GM21390 (cell line): ENCODE results near the gene MRPS15.
A peak's percentile ranks its signal among the peaks of the same experiment; 100 is the strongest.
"Not testable (repeated sequence)": the region's sequence is repeated elsewhere in the genome, so short reads cannot be mapped to it uniquely, and the experiment has no call there.

Experiments used
- ATAC-seq: cut with Tn5 transposase; IDR thresholded peaks from one replicate; pipeline ENCODE4 v1.9.1; 2021; ENCODE audit not compliant: unreplicated experiment

MRPS15 gene

DNA sequence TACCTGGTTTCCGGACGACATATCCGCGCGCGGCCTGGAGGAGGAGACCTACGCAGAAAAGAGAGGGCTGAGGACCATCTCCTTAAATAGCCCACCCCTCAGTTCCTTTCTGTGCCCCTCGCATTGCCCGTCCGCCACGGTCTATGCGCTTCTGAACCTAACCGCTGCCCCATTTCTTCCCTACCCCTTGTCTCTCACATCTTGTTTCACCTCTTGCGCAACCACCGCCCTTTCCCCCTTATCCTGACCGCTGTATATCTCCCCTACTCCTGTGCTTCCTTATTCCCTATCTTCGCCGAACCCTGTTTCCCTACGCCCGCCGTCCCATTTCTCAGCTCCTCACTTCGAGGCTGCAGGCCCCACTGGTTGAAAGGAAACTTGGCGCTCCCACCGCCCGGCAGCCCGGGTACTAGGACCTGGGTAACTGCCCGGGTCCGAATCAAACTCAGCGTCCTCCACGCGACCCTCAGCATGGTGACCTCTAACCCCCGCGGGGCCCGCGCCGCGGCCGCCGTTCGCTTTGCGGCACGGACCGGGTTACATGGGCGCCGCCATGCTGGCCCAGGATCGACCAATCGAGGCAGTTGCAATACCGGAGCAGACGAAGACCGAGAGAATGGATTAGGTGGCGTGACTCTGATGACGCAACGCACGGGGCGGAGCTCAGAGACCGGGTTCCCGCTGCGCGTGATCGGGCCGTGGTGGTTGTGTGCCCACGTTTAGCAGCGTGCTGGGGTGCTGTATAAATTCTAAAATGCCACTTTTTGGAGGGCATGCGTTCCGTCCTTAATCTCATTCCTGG lies at the start of gene MRPS15:
MRPS15 (minus strand) TSS at position 582 of the 802 bp plus-strand sequence; CDS start at position 473, 109 bp downstream.
- peak; percentile 89 for ATAC-seq

DNA sequence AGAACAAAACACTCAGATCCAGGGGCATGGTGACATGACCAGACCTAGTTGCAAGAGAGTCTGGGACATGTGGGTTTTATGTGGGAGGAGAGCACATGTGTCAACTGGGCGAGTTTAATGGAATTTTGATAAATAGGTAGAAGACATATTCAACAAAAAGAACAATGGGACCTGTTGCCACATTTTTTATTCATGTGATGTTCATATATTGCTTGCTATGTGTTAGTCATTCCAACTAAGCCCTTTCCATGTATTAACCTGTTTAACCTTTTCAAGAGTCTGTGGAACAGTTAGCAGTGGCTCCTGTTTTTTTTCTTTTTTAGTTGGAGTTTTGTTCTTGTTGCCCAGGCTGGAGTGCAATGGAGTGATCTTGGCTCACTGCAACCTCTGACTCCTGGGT lies 48.7 kb upstream of the MRPS15 start:
- ATAC-seq = no peak

DNA sequence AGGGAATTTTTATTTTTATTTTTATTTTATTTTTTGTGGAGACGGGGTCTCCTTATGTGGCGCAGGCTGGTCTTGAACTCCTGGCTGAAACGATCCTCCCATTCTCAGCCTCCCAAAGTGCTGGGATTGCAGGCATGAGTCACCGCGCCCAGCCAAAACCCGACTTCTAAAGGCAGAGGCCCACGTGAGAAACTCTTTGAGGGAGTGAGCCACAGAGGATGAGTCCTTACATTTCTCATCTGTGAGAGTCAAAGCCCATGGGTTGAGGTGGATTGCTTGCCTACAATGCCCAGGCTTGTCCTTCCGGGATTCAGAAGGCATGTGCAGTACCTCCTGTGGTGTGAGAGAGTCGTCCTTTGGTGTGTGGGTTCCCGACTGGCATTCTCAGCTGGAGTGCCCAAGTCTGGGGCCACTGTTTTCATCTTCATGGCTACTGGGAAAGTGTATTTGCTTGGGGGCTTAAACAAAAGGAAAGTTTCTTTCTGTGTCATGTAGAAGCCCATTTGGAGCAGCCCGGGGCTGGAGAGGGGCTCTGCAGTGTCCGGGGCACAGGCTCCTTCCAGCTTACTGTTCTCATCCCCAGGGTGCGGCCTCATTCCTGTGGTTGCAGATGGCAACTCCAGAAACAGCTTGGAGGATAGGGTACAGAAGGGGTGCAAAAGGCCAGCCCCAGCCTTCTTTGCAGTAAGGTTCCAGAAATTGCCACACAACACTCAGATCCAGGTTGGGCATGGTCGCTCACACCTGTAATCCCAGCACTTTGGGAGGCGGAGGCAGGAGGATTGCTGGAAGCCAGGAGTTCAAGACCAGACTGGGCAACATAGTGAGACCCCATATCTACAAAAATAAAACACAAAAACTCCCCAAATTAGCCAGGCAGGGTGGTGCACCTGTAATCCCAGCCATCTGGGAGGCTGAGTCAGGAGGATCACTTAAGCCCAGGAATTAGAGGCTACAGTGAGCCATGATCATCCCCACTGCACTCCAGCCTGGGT lies 47.9 kb upstream of the MRPS15 start:
- ATAC-seq = no peak

DNA sequence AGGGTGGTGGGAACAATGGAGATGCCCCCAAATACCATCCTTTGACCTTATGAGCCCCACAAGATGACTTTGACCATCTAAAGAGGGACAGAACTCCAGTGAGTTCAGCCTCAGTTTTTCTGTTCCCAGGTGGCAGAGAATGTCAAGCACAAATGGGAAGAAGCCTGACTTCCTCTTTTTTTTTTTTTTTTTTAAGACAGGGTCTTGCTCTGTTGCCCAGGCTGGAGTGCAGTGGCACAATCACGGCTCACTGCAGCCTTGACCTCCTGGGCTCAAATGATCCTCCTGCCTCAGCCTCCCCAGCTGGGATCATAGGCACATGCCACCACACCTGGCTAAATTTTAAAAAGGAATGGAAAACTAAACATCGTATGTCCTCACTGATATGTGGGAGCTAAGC lies 47.0 kb upstream of the MRPS15 start:
- not testable (repeated sequence) for ATAC-seq

DNA sequence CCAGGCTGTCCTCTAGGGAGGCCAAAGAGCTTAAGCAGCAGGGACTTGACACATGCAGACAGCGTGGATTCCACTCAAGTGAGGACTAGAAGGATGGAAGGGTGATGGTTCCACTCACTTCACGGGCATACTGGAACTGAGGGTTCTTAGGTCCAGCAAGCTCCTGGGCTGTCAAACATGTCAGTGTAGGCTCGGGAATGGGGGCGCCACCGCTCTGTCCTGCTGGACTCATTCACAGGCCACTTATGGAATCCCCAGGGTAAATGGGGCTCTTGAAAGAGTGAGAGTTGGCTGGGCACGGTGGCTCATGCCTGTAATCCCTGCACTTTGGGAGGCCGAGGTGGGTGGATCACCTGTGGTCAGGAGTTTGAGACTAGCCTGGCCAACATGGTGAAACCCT lies 46.2 kb upstream of the MRPS15 start:
- ATAC-seq = no peak

DNA sequence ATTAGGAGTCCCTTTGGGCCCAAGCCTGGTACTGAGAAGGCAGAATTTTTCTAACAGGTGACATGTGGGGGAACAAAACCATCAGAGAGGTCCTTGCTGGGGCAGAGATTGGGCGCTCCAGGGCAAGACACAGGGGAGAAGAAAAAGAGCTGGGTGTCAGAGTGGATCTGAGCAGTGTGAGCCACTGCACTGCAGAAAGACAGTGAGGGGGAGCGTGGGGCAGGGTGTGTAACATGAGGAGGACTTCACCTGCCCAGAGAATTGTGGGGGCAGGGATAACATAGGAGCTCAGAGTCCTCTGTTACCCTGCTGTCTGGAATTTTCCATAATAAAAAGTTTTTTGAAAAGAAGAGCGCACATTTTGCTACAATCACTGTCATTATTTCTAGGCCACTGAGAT lies 44.1 kb upstream of the MRPS15 start:
- ATAC-seq = no peak

DNA sequence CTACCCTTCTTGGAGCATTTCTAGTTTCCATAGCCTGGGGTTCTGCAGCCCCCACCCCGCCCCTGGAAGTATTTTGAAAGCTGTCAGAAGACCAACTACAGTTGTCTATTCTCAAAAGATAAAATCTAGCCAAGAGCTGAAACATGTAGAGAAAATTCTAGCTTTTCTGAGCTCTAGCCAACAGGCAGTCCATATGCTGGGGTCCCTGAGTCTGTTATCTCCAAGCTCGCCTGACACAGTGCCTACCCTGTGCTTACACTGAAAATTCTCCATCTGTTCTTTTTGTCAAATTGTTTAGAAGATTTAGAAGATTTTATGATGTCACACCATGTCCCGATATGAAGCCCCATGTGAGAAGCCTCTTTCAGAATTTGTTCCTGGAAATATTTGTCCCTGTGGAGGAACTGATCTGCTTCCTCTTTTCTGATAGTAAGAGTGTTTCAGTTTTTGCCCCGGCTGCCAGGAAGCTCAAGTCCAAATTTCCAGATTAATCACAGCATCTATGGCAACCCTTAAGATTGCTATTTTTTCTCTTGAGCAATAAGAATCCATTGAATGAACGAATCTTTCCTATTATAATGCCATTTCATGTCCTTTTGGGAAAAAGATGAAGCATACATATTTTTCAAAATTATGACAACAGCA lies 42.2 kb upstream of the MRPS15 start:
- no peak for ATAC-seq

DNA sequence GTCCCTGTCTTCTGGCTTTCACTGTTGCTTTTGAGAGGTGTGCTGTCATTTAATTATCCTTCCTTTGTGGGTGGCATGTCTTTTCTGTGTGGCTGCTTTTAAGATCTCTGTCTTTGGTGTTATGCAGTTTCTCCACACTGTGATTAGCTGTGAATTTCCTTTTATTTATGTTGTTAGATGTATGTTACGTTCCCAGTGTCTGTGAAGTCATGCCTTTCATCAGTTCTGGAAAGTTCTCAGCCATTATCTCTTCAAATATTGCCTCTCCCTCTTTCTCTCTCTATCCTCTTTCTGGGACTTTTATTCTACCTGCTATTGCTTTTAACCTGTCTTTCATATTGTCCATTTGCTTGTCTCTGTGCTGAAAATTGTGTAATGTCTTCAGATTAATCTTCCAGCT lies 39.5 kb upstream of the MRPS15 start:
- no peak for ATAC-seq

DNA sequence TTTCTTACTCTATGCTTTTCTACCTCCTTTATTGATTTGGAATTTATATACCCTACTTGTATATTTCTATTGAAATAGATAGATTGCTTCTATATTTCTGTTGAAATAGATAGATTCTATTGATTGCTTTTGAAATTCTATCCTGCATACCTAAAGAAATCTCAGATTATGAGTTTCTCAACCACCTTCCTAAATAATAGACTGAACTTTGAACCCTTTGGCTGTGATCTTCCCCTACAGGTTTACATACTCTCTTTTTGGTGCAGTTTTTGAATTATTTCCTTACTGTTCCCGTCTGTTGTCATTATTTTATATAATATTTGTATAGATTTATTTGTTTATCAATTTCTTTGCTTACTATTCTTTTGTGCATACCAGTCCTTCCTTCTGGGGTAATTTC lies 39.0 kb upstream of the MRPS15 start:
- ATAC-seq = no peak

DNA sequence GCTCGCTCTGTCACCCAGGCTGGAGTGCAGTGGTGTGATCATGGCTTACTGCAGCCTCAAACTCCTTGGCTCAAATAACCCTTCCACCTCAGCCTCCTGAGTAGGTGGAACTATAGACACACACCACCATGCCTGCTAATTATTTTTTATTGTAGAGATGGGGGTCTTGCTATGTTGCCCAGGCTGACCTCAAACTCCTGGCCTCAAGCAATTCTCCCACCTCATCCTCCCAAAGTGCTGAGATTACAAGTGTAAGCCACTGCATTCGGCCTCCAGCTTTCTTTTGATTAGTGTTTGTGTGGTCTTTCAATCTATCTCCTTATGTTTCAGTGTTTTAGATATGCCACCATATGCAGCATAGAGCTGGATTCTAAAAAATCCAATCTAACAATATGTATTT lies 38.4 kb upstream of the MRPS15 start:
- no peak for ATAC-seq

DNA sequence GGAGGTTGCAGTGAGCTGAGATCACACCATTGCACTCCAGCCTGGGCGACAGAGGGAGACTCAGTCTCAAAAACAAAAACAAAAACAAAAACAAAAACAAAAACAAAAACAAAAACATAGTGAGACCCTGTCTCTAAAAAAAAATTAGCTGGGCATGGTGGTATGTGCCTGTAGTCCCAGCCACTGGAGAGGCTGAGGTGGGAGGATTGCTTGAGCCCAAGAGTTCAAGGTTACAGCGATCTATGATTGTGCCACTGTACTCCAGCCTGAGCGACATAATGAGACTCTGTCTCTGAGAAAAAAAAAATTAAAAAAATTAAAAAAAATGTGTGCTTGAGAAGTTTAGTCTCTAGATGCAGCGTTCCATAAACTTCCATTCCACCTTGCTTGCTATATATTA lies 37.7 kb upstream of the MRPS15 start:
- not testable (repeated sequence) for ATAC-seq

DNA sequence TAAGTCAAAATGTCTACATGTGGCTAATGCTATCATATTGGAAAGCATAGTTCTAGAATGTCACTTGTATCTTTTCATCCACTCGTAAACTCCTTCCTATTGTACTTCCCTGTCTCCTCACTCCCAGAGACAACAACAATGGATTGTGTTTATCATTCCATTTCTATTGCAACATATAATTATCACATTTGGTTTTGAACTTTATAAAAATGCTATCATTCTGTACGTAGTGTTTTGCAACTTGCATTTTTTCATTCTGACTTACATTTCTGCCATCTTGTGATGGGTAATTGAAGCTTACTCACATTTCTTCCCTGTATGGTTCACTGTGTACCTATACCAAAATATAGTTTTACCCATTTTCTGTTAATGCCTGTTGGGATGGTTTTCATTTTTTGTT lies 33.0 kb upstream of the MRPS15 start:
- no peak for ATAC-seq

DNA sequence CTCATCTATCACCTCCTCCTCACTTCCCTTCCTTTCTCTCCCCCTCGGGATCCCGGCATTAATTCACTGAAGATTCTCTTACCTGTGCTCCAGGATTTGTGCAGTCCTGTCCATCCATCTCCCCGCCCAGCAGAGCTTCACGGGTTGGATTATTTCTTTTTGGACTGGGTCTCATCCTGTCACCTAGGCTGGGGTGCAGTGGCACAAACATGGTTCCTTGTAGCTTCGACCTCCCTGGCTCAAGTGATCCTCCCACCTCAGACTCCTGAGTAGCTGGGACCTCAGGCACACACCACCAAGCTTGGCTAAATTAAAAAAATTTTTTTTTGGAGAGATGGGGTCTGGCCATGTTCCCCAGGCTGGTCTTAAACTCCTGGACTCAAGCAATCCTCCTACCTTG lies 30.8 kb upstream of the MRPS15 start:
- no peak for ATAC-seq

DNA sequence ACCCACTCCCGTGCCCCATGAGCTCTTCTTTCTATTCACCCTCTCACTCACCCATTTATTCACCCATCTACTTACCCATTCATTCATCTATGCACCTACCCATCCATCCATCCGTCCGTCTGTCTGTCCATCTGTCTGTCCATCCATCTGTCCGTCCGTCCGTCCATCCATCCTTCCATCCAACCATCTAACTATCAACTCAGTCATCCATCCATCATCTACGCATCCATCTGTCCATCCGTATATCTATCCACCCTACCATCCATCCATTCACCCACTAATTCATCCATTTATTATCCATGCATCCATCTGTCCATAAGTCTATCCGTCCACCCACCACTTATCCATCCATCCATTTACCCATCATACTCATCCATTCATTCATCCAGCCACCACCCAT lies 29.3 kb upstream of the MRPS15 start:
- no peak for ATAC-seq

DNA sequence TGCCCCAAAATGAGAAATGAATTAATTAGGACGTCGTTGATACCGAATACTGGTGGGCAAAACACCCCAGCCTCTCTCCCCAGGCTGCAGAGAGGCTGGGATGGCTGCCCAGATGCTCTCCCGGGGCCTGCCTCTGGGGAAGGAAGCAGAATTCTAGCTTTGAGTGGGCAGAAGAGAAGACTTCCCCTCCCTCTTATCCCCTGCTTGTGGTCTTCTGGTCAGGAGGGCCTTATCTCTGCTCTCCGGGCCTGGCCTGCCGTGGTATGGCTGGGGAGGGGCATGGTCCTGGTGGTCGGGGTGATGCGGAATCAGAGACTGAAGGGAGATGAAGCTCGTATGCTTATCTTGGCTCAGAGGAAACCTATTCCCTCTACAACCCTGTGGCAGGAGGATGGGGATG lies 28.3 kb upstream of the MRPS15 start:
- no peak for ATAC-seq

DNA sequence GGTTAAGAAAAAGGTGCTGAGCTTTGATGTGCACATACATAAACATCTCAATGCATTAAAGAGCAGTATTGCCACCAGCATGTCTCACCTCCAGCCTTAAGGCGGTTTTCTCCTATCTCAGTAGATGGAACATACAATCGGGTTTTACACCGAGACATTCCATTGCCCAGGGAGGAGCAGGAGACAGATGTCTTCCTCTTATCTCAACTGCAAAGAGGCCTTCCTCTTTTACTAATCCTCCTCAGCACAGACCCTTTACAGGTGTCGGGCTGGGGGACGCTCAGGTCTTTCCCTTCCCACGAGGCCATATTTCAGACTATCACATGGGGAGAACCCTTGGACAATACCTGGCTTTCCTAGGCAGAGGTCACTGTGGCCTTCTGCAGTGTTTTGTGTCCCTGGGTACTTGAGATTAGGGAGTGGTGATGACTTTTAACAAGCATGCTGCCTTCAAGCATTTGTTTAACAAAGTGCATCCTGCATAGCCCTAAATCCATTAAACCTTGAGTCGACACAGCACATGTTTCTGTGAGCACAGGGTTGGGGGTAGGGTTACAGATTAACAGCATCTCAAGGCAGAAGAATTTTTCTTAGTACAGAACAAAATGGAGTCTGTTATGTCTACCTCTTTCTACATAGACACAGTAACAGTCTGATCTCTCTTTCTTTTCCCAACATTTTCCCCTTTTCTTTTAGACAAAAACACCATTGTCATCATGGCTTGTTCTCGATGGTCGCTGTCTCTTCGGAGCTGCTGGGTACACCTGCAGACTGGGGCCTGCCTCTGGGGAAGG lies 25.3 kb upstream of the MRPS15 start:
- not testable (repeated sequence) for ATAC-seq

DNA sequence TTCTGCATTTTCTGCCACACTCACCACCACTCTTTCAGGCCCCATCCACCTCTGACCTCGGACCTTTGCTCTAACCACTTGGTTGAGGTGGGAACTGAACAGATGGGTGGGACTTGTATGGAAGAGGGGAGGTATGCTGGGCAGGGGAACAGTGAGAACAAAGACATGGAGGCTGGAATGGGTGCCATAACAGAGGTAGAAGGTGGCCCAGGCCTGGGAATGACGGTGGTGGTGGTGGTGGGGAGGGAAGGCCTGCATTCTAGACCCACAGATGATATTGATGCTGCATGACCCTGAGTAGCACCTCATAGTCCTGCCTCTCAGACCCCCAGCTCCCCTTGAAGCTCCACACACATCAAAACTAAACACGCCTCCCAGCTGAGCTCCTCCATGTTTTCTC lies 23.7 kb upstream of the MRPS15 start:
- no peak for ATAC-seq

DNA sequence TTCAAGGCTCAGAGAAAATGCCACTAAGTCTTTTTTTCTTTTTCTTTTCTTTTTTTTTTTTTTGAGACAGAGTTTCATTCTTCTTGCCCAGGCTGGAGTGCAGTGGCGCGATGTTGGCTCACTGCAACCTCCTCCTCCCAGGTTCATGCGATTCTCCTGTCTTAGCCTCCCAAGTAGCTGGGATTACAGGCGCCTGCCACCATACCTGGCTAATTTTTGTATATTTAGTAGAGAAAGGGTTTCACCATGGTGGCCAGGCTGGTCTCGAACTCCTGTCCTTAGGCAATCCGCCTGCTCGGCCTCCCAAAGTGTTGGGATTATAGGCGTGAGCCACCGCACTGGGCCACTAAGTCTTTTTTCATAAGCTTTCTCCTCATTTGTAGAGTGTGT lies 23.1 kb upstream of the MRPS15 start:
- not testable (repeated sequence) for ATAC-seq

DNA sequence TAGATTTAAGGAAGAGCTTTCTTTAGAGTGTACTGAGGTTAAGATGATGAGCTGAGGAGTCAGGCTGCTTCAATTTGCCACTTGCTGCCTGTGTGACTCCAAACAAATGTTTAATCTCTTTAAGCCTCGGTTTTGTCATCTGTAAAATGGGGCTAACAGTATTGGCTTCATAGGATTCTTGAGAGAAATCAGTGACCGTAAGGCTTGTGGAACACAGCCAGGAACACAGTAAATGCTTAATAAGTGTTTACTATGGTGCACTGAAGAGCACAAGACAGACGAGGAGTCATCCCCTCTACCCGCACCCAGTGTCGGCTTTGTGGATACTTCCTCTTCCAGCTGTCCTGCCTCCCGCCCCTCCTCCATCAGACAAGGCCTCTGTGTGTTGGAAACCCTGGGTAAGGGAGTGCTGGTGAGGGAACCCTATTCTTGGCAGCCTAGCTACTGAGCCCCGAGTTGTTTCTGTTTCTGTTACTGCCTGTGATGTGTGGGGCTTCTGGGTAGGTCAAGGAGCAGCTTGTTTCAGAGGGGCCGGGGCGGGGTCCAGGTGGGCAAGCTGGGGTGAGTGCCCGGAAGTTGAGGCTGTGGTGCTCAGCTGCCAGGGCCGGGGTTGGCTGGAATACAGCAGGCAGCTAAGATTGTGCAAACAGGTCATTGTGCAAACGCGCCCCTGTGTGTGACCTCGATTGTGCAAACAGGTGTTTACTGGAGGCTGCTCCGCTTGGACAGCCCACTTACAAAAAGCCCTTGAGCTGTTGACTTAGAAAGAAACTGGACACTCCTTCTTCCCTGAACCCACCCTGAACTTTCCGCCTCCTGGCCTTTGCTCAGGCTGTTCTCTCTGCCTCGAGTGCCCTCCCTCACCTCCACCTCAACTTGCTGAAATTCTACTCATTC lies 22.5 kb upstream of the MRPS15 start:
- no peak for ATAC-seq

DNA sequence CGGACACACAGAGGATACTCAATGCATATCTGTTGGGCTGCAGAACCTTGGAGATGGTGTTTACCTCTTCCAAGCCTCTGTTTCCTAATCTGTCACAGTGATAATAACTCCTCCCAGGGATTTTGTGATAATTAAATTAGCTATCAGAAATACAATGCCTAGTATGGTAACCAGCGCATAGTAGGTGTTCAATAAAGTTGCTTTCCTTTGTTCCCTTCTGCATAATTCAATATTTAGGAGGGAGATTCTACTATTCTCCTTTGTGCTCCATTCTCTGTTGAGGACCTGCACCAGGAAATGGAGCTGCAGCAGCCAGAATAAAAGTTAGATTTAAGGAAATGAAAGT lies 21.9 kb upstream of the MRPS15 start:
- ATAC-seq = no peak
